HG02943 (cell line): Measurements from ENCODE around the gene ATP2B1.
A peak's percentile ranks its signal among the peaks of the same experiment; 100 is the strongest.

ENCODE experiments used
- ATAC-seq: cut with Tn5 transposase; IDR thresholded peaks from one replicate; pipeline ENCODE4 v1.9.1; 2021; ENCODE audit warnings: mild to moderate bottlenecking, low read depth, moderate library complexity; ENCODE audit not compliant: unreplicated experiment

ATP2B1 gene

DNA sequence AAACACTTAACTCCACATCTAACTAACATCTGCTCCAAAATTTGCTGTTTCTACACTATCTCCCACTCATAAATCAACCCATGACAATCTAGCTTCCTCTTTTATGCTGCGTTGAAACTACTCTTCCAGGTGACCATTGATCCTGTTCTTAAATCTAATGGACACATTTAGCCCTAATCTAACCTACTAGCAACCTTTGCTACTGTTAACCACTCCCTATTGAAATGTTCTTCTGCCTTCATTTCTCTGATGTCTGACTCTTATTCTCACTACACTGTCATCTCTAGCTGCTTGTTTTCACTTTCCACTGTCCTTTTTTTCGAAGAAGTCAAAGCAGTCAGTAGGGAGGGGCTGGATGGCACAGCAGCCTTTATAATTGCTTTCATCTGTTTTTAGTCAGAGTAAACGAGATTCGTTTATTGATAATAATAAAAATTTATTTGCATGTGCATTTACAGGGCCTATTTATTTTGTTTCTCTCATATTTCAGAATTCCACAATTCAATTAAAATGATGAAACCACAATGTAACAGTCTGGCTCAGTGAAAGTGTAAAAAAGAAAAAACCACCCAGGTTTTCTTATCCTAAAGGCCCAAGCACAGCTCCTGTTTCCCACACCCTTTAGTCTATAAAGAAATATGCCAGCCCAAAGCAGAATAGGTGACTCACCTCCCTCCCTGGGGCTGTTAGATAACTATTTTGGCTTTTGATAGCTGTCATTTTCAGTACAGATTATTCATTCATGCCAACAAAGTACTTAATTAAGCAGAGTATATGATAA lies 44.9 kb downstream of the ATP2B1 start:
- peak; percentile 64 for ATAC-seq

DNA sequence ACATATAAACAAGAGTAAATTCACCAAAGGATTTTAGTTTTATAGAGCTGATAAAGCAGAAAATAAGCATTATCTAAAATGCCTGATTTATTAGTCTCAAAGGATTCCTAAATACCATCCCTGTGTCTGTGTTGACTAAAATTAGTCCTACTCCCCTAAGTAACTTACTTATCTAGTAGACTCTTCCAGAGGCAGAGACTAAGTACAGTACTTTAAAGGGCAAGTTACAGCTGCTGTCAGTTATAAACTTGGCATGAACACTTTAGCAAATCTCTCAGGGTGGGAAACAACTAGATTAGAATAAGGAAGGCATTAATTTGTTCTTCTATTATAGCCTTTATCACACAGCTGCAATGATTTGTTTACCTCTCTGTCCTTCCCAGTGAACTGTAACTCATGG lies 46.0 kb downstream of the ATP2B1 start:
- no peak for ATAC-seq

DNA sequence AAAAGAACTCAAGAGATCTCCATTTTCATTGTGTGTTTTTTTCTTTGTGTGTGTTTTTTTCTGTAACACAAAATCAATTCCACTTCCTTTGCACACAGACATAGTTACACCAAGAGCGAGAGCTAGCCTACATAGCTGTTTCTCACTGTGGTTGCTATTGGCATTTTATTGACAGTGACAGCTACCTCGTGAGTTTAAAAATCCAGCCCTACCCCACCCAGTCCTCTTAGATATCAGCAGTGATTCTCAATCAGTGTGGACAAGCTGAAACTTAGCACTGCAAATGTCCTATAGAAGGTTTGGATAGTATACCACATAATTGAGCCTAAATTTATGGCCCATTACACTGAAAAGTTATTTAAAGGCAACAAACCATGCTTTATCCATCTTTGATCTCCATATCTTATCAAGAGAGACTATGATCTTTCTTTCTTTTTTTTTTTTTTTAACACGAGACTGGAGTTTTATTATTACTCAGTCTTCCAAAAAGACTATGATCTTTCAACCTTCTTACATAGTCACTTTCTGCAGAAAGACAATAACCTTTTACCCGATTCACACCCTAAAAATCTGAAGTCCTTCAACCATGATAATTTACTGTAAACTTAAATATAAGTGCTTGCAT lies 46.8 kb downstream of the ATP2B1 start:
- ATAC-seq = no peak

DNA sequence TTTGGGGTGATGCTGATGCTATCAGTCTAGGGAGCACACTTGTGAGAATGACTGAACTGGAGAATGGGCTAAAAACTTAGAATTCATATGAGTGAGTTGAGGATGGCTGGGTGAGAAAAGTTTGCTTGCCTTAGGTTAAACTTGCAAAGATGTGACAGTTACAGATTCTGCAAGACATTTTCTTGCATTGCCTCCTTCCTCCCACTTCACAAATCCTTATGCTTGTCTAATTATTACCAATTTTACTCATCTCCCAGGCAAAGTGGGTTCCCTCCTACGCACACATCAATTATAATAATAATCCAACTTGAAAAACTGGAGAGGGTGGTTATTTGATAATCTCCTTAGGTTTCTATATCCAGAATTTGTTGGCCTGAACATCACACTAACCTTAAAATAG lies 50.9 kb downstream of the ATP2B1 start:
- ATAC-seq = no peak

DNA sequence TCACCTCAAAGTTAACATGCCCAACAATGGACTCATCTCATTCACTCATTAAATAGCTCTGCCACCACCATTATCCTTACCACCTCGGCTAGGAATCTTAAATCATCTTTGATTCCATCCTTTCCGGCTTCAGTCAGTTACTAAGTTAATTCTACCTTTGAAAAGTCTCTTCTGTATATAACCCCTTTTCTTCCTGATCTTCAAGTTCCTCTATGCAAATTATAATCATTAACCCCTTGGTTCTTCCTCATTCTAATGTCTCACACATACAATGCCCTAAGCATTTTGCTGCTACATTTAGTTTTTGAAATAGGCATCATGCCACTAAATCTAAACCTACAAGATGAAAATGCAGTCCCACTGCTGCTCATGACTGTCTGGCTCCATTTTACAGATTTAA lies 51.6 kb downstream of the ATP2B1 start:
- no peak for ATAC-seq

DNA sequence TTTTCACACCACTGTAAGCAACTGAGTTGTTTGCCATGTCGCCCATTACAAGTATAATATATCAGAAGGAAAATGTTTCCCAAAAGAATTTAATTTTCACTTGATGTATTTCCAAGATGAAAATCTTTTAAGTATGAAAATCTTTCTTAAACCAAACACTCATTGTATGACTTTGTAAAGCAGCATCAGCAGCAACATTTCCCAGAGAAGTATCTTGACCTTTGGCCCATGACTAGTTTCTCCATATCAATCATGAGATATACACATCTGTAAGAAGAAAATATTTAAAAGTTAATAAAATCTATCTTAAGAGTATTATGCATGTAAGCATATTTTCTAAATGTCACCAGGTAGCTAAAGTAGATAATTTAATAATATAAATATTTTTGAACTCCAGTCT lies 52.8 kb downstream of the ATP2B1 start:
- ATAC-seq = no peak

DNA sequence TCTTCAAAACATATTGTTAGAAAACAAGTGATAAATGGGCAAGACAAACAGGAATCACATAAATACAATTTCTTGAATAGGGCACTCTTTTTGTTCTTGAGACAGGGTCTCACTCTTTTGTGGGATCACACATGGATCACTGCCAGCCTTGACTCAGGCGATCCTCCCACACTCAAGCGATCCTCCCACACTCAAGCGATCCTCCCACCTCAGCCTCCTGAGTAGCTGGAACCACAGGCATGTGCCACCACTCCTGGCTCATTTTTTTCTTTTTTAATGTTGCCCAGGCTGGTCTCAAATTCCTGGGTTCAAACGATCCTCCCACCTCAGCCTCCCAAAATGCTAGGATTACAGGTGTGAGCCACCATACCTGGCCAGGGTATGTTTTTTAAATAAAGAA lies 57.4 kb downstream of the ATP2B1 start:
- no peak for ATAC-seq

DNA sequence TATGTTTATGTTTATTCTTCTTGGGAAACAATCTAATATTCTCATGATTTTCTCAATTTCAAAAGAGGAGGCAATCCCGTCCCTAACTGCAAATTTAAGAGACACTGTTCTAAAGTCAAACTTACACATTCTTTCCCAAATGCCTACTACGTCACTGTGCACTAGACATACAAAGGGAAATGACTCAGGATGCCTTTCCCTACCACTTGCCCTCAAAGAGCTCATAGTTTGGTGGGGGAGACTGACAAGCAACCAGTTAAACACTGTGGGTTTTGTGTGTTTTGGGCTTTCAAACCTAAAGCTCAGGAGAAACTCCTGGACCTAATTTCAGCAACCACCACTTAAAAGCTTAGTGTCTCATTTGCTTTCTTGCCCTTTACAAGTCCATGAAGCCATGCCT lies 58.4 kb downstream of the ATP2B1 start:
- no peak for ATAC-seq

DNA sequence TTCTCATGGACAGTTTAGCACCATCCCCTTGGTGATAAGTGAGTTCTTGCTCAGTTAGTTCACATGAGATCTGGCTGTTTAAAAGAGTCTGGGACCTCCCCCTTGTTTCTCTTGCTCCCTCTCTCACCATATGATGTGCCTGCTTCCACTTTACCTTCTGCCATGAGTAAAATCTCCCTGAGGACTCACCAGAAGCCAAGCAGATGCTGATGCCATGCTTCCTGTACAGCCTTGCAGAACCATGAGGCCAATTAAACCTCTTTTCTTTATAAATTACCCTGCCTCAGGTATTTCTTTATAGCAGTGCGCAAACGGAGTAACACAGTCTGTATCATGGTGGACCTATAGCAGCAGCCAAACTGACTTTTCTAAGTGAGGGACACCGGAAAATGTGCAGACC lies 58.8 kb downstream of the ATP2B1 start:
- ATAC-seq = no peak

DNA sequence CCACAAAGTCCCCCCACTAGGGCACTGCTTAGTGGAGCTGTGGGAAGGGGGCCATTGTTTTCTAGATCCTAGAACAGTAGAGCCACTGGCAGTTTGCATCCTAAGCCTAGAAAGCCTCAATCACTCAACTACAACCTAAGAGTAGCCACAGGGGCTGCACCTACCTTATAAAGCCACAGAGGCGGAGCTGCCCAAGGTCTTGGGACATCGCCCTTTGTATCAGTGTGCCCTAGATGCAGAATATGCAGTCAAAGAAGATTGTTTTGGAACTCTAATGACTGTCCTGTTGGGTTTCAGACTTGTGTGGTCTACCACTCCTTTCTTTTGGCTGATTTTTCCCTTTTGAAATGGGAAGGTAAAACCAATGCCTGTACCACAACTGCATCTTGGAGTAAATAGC lies 59.5 kb downstream of the ATP2B1 start:
- ATAC-seq = no peak

DNA sequence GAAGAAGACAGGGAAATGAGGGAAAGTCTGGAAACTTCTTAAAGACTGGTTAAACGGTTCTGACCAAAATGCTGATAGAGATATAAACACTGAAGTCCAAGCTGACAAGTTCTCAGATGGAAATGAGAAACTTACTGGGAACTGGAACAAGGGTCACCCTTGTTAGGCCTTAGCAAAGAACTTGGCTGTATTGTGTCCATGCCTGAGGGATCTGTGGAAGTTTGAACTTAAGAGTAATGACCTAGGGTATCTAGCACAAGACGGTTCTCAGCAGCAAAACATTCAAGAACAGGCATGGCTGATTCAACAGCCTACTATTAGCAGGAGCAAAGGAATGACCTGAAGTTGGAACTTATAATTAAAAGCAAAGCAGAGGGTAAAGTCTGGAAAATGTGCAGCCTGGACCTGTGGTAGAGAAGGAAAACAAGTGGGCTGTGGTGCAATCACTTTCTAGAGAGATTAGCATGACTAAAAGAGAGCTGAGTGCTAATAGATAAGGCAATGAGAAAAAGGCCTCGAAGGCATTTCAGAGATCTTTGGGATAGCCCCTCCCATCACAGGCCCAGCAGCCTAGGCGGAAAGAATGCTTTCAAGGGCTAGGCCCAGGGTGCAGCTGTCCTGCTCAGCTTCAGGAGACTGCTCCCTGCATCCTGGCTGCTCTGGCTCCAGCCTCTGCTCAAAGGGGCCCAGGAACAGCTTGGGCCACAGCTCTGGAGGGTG lies 60.3 kb downstream of the ATP2B1 start:
- ATAC-seq = no peak

DNA sequence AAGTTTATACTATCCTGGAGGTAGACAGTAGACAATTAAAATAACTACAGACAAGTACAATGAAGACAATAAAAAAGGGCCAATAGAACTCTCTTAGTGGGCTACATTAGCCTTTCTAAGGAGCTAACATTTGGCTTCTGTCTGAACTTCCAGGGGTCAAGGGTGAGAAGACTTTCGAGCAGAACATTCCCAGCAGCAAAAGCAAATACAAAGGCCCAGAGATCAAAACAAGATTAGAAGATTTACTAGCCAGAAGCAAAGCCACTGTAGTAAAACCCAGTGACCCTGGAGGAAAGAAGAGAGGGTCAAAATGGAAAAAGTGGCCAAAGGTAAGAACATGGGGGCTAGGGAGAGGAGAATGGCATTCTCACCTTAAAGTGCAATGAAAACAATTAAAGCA lies 63.2 kb downstream of the ATP2B1 start:
- ATAC-seq = no peak

DNA sequence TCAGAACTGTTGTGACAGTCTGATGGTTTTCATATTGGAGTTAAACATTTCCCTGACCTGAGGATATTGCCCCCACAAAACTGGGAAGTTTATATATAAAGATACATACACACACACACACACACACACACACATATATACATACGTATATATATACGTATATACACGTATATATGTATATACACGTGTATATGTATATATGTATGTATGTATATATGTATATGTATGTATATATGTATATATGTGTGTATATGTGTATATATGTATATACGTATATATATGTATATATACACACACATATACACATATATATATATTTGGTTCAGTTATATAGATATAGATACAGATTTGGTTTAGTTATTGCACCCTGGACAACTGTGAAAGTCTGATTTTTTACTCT lies 65.7 kb downstream of the ATP2B1 start:
- ATAC-seq = no peak

DNA sequence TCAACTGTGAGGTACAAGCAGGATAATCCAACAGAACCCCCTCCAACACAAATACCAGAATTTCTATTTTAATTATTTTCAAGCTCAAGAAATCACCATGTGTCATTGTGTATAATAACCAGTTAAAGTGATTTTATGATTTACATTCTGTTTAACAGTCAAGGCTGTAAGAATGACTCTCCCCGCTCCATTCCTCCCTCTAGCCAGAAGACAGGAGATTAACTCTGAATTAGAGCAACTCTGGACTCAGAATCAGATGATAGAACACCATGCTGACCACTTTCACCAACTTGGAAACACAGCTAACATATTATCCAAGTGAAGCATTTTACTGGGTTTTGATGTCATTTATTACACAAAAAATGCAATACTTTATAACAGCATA lies 71.9 kb downstream of the ATP2B1 start:
- no peak for ATAC-seq

DNA sequence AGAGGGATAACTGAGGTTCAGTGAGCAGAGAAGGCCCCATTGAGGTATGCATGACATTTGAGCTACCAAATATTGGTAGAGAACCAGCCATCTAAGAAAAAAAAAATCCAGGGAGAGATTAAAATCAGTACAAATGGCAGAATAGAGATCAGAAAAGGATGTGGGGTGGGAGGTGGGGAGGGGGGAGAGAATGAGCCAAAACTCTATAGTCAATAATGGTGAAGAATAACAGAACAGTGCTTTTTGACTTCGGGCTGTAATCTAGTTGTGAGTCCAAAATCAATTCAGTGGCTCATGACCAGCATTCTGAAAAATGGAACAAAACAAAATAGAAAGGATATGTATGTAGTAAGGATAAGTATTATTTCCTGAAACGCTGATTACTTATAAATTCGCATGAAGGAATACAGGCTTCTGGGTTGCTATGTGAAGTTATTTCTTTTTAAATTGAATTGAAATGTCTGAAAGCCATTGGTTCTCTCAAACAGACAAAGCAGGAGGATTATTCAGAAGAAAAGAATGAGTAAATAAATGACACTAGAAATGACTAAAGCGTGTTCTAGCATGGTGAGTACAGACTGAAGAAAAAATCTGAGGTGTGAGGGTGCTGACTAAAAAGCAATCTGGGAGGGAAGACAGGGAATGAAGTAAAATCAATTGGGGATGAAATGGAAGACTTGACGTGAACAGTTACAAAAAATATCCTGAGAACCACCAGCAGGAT lies 72.4 kb downstream of the ATP2B1 start:
- ATAC-seq = no peak

DNA sequence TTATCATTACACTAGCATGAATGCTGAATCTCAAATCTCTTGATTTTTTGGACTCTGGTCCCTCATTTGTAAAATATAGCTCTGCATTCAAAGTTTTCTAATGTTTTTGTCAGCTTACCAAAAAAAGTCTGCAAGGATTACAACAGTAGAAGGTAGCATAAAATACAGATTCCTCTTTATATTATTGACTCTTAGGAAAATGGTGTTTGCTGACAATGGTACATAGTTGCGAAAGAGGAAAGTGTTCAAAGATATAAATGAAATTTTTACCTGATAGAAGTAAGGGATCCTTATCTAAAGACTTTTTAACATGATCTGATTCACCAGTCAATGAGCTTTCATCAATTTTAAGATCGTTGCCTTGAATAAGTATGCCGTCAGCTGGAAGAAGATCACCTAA lies 74.1 kb downstream of the ATP2B1 start:
- no peak for ATAC-seq

DNA sequence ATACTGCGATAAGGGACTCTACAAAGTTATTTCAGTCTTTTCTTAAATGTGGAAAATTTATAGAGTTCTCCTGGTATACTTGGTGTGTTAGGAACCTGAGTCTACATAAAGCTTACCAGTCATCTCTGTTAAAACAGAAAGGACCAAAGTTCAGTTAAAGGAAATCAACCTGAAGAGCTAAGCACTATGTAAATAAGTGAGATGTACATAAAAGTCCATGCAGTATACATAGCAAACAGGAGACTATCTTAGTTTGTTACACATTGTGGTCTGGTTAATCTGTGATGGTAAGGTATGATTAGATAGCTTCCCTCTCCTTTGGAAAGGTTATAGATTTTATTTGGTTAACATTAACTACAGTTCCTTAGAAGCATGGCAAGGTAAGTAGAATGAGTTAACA lies 75.9 kb downstream of the ATP2B1 start:
- no peak for ATAC-seq

DNA sequence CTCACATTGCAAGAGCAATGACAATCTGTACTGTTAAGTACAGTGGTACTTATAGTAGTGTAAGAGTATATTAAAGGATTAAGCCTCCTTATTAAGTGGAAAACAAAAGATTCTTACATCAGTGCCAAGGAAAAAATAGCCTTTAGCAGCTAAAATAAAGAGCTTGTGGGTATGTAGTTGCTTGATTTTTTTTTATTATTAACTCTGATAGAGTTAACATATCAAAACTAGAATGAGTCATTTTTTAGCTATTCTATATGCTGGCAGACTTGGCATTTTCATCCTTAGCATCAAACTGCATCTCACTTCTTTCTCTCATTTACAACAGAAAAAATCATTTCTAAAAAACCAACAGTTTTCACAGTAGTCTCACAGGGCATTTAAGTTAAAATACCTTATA lies 86.5 kb downstream of the ATP2B1 start:
- no peak for ATAC-seq

DNA sequence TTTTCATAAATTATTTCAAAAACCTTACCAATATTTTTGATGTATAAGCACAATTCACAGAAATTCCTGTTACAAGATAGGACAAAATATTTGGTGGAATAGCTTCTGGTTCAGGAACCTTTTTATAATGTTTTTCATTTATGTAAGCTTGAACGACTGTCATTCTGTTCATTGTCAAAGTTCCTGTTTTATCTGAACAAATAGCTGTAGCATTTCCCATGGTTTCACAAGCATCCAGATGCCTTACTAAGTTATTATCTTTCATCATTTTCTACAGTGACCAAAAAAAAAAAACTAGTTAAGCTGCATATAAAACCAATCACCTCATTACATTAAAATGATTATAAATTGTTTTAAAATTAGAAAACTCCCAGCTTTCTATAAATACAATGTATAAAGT lies 87.1 kb downstream of the ATP2B1 start:
- no peak for ATAC-seq

DNA sequence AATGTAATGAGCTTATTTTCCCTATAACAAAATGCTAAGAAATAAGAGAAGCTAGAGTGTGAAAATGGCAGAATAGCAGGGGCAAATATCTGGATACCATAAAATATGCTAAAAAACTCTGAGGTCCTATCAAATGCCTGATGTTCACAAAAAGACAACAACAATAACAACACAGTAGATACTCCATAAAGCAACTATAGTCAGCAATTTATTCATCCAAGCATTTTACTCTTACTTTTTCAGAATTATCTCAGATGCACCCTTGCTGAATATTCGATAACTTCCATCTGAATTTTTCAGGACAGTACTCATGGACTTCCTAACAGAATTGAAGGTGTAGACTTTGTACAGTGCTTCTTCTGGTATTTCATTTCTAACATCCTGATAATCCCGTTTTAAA lies 88.9 kb downstream of the ATP2B1 start:
- ATAC-seq = no peak
